ENCODE results near the gene ZGPAT. TPM values are rescaled to one million over a fixed set of nuclear protein-coding genes. Genes with fewer than 3 reads are reported as not detected.

The ZGPAT gene
- total and polyA plus RNA-seq, 2 of the 13 experiments (the other 11 are each of a cell fraction or from before 2014, with no cell fraction given): 23.0 to 41.9 TPM

- TF ChIP-seq STAT6 (CRISPR knock-in tag; IDR thresholded peaks at IDR 0.05; ENCODE audit: borderline replicate concordance): peak; percentile 99; the same call in 1 of the 2 replicates
- peak; percentile 79 for TF ChIP-seq ZBTB33 (CRISPR knock-in tag; IDR thresholded peaks at IDR 0.05)
- no peak for TF ChIP-seq REL (CRISPR knock-in tag; conservative IDR thresholded peaks at IDR 0.05)
- peak; percentile 78 for TF ChIP-seq ATF6 (CRISPR knock-in tag; conservative IDR thresholded peaks at IDR 0.05)
- TF ChIP-seq HNF4A (CRISPR knock-in tag; IDR thresholded peaks at IDR 0.05): peak; percentile 82
- TF ChIP-seq ZNF143 (CRISPR knock-in tag; IDR thresholded peaks at IDR 0.05): peak; percentile 71
- peak; percentile 57; the same call in 1 of the 2 replicates for TF ChIP-seq GMEB2 (CRISPR knock-in tag; IDR thresholded peaks at IDR 0.05; ENCODE audit: low read depth)
- TF ChIP-seq SOX6 (IDR thresholded peaks at IDR 0.05): no peak
- TF ChIP-seq SOX6 (CRISPR knock-in tag; IDR thresholded peaks at IDR 0.05): peak; percentile 93
- TF ChIP-seq SRF (IDR thresholded peaks at IDR 0.05; ENCODE audit: low read depth, low read length): no peak
- peak; percentile 71; the same call in 1 of the 2 replicates for TF ChIP-seq ZNF773 (CRISPR knock-in tag; IDR thresholded peaks at IDR 0.05; ENCODE audit: borderline replicate concordance)
- TF ChIP-seq FOXO1 (CRISPR knock-in tag; IDR thresholded peaks at IDR 0.05): peak; percentile 81
- TF ChIP-seq FOXM1 (CRISPR knock-in tag; IDR thresholded peaks at IDR 0.05): peak; percentile 14; the same call in 1 of the 2 replicates
- 0 out of 2 replicates have a peak, but pooled peaks have one; percentile 72 for TF ChIP-seq THYN1 (CRISPR knock-in tag; IDR thresholded peaks at IDR 0.05; ENCODE audit: borderline replicate concordance, low read depth)
- TF ChIP-seq RERE (CRISPR knock-in tag; IDR thresholded peaks at IDR 0.05; ENCODE audit: low read depth): peak; percentile 68; the same call in 1 of the 2 replicates
Measured at GRCh38 chr20:63740627-63741353, 33.0 kb downstream of the ZGPAT start (continued).
